ENCODE data around the gene RALGPS2. TPM values are rescaled to one million over a fixed set of nuclear protein-coding genes. Genes with fewer than 3 reads are reported as not detected.
A peak's percentile ranks its signal among the peaks of the same experiment; 100 is the strongest.
"Not testable (repeated sequence)": the region's sequence is repeated elsewhere in the genome, so short reads cannot be mapped to it uniquely, and the experiment has no call there.

The RALGPS2 gene
- total RNA-seq, 1 donor from 2014 or later: 64.8 TPM

DNA sequence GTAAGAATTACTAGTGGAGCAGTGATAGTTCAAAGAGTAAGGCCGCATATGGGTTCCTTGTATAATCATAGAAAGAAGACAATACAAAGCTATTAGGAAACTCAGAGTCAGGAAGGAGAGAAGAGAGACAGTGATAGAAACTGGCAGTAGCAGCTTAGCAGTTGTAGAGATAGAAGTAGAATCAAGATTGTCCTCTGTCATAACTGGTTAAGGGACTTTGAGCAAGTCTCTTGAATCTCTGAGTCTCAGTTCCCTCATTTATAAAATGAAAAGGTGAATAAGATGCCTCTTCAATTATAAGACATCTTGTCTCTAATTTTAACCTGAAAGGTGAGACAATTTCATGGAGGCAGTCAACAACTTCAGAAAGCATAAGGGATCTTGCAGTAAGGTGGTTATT, 6.5 kb upstream of the RALGPS2 start:
- FAIRE-seq: no peak
- no peak for DNase-seq (ENCODE audit: low spot score in 2 of 2)

DNA sequence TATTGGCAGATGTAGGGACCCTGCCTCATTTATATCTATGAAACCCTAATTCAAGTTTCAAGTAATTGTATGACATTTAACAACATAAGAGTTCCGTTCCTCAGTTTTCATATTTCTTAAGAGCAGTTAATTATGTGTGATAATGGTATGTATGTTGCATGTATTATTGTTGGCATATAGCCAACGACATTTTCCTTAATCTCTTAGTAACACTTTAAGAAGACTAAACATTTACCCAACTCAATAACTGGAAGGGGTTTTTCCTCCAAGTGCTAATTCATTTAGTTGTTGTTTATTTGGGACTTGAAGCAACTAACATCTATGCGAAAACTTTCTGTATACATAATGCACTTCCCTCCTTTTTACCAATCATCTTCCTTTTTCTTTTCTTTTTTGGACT, 1.5 kb upstream of the RALGPS2 start:
- DNase-seq (ENCODE audit: low spot score in 2 of 2) (no peak), FAIRE-seq (no peak)

DNA sequence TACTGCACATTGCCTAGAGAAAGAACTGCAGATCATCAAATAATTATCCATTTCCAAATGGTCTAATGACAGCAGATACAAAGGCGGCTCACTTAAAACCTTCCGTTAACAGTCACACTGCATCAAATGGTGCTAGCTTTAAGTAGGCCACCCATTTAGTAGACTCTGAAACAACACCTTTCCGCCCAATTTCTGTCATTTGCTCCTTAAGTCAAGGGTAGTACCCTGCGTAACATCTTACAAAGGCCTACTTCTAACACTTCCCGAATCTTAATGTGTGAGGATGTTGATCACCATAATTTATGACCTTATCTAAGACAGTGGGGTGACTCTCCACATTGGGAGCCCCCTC, 692 bp upstream of the RALGPS2 start:
- no peak for DNase-seq (ENCODE audit: low spot score in 2 of 2)
- FAIRE-seq: no peak

DNA sequence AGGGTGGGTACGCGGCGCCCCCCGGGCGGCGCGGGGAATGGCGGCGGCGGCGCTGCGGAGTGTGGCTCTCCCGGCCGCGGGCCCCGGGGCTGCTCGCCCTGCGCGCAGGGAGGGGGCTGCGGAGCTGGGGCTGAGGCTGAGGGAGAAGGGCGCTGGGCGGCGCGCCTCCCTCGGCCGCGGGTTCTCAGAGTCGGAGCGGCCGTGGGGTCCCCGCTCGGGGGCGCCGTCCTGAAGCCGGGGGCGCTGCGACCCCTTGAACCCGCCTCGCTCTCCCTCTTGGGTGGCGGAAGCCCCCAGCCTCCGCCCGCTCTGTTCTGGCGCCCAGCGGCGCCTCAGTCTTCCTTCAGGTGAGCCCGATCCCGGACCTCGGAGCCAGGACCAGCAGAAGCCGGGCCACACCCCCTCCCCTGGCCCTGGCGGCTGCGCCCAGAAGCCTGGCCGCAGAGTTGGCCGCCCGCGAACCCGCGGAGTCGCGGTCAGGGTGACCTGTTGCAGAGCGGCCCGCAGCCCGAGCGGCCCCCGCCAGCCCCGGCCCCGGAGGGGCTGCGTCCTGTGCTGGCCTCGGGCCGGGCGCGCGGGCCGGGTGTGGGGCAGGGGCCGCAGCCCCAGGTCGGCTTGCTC, 532 bp downstream of the RALGPS2 start:
- DNase-seq (ENCODE audit: low spot score in 2 of 2) (peak; percentile 28 to 32), FAIRE-seq (no peak)

DNA sequence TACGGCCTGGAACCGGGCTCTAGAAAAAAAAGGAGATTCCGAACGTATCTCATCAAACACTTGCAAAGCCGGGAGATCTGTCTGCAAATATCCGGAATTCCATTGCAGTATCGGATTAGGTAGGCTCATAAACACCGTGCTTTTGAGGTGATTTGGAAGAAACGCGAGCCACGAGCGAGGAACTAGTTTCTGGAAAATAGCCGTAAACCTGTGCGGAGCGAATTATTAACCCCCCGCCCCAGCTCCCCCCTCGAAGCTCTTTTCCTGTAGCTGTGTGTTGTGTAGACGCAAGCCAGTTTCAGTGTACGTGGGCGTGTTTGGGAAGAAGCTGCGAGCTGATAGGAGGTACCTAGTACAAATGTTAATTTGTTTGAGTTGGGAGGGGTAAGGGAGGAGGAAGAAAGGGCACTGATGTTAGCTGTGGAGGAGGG, 1.1 kb downstream of the RALGPS2 start:
- FAIRE-seq (no peak), DNase-seq (ENCODE audit: low spot score in 2 of 2) (peak; percentile 54 to 58)

DNA sequence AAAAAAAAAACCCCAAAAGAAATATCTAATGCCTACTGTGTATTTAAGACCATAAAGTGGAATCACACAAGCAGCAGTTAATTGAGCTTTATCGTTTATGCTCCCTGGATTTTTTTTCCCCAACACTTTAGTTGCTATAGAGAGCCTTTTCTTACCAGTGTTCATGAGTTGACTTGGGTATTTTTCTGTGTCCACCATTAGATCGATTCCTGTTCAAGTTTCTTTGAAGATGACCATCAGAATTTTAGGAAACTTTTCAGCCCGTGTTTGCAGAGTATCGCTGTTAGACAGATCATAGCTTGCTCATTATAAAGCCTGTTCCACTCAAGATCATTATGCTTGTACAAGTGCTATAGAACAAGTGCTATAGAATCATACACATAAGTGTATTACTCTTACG, 1.5 kb downstream of the RALGPS2 start:
- FAIRE-seq (no peak), DNase-seq (ENCODE audit: low spot score in 2 of 2) (no peak)

DNA sequence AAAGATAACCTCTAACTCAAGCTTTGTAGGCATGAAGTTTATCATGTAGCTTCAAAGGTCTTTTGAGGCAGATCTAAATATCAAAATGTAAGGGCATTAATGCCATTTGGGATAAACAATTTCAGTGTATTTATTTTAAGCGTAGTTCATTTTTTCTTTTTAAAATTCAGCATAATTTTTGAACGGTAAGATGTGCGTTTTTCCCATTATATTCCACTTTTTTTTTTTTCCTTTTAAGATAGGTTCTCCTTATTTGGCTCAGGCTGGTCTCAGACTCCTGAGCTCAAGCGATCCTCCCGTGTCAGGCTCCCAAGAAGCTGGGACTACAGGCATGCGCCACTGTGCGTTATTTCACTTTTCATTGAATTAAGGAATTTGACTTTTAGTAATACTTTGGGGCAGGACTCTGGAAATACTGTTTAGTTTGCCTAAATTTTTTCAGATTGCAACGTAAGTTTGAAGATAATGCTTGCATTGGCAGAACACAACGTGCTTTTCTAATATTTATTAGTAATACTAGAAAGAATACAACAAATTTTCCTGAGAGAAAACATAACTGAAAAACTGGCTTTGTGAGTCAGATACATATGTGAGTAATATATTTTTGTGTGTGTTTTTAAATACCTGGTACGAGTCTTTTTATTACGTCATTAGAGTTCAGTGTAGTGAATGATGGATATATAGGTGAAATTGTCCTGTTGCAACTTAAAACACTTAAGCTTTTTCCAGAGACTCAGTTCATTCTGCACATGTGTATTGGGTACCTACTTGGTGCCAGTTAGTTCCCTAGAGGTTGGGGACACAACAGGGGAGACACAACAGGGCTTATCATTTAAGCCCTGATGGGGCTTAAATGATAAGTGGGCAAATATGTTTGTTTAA, 2.2 kb downstream of the RALGPS2 start:
- DNase-seq (ENCODE audit: low spot score in 2 of 2): no peak
- no peak for FAIRE-seq

DNA sequence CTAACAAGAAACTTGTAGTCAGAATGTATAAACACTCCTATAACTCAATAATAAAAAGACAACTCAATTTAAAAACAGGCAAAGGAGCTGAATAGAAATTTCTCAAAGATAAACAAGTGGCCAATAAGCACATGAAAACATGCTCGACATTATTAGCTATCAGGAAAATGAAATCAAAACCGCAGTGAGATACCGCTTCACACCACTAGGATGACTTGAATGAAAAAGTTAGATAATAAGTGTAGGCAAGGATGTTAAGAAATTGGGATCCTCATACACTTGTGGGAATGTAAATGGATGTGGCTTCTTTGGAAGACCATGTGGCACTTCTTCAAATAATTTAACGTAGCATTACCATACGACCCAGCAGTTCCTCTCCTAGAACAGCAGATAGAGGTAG, 8.9 kb downstream of the RALGPS2 start:
- DNase-seq (ENCODE audit: low spot score in 2 of 2) (no peak), FAIRE-seq (no peak)

DNA sequence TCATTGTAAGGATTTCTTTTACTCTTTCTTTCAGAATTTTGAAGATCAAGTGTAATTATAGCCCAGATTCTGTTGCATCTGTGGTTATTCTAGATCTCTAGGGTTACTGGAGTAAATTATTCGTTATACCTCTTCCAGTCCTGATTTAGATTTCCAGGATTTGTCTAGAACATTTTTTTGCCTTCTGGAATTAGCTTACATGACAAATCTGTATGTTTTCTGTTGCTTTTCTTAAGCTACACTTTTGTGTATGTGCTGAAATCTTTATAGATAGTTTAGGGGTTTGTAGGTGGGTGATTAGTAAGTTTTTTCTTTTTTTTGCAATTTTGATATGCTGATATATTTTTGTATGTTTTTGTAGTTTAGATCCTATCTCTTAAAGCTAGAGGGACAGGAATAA, 13.7 kb downstream of the RALGPS2 start:
- DNase-seq (ENCODE audit: low spot score in 2 of 2) (no peak), FAIRE-seq (no peak)

DNA sequence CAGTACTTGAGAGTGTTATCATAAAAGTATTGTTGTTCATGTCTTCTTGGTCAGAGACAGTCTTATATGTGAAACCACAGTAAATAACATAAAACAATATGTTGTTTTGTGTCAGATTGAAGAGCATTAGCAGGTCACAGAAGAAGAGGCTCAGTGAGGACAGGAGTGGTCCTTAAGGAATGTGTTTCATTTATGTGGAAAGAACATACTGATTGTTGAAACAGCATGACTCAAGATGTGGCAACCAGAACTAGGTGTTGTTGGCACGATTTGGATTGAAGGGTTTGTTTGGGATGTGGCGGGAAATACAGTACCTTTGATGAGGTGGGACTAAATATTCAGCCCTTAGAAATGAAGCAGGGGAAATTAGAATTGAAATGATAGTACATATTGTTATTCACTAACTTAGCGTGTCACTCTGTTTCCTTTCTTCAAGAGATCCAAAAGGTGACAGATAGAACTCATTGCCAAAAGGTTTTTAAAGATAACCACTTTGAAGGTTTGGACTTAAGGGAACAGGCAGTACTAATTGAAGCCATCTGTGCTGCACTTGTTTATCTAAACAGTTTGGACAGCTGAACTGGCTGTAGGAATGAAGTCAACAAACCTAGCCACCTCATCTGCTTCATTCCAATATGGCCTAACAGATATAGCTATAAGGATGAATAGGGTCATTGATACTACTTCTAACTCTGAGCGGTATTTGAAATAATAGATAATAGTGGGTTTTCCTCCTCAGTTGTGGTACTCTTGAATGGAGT, 14.4 kb downstream of the RALGPS2 start:
- DNase-seq (ENCODE audit: low spot score in 2 of 2) (no peak), FAIRE-seq (no peak)

DNA sequence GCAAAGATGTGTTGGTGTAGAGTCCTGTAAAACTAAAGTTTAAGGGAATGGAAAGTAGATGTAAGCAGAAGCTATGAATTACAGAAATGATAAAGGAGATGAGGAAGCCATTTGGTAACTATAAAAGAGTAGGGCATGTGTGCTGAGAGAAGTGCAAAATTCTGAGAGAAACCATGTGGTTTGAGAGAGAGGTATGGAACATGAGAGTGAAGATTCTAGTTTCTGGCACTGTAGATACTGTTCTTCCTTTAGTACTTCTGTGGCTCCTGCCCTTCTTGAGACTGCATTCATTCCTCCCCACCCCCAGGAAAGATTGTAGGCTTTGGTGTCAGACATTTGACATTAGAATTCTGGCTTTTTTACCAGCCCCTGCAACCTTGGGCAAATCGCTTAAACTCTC, 15.4 kb downstream of the RALGPS2 start:
- FAIRE-seq (no peak), DNase-seq (ENCODE audit: low spot score in 2 of 2) (no peak)

DNA sequence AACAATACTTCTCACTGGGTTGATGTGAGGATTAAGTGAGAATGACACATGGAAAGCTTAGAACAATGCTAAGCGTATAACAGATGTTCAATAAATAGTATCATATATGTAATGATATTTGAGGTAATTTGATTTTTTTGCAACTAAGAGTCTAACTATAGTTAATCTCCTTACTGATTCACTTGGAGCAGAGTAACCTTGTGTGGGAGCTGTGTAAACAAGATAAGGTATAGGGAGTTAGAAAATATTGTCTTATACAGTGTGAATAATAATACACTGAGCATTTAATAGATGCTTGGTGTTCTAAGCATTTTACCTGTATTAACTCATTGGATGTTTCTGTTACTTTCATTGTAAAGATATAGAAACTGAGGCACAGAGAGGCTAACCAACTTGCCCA, 15.9 kb downstream of the RALGPS2 start:
- FAIRE-seq: no peak
- DNase-seq (ENCODE audit: low spot score in 2 of 2): no peak

DNA sequence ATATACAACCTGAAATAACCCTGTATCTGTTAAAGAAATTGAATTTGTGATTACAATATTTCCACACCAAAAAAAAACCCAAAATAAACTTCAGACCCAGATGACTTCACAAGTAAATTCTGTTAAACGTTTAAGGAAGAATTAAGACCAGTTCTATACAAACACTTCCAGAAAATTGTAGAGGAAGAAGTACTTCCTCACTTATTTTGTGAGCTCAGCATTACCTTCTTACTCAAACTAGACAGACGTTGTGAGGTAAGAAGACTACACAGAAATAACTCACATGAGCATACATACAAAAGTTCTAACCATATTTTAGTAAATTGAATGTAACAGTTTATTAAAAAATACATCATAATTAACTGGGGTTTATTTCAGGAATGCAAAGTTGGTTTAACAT, 18.8 kb downstream of the RALGPS2 start:
- FAIRE-seq (no peak), DNase-seq (ENCODE audit: low spot score in 2 of 2) (no peak)

DNA sequence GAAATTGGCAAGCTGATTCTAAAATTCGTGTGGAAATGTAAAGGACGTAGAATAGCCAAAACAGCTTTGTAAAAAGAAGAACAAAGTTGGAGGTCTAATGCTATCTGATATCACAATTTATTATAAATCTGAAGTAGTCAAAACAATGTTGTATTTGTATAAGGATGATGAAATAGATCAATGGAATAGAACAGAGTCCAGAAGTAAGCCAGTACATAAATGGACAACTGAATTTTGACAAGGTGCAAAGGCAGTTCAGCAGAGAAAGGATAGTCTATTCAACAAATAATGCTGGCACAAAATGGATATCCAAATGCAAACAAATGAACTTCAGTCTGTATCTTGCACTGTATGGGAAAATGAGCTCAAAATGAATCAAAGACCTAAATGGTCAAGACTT, 20.2 kb downstream of the RALGPS2 start:
- no peak for FAIRE-seq
- no peak for DNase-seq (ENCODE audit: low spot score in 2 of 2)

DNA sequence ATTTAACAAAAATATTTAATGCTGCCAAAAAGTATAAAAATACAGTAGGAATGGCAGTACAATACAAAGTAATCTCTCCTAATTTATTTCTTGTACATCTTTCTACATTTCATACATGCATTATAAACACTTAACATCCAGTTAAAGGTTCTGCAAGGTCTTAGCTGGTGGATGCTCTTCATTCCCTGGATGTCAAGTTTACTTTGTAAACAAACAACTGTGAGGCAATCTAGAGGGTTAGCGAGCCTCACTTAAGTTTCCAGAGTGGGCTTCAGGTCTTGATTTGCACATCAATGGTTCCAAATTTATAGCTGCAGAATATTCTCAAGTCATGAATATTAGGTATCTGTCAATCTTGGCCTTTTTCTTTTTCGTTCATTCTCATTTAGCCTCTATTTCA, 21.3 kb downstream of the RALGPS2 start:
- DNase-seq (ENCODE audit: low spot score in 2 of 2): no peak
- no peak for FAIRE-seq

DNA sequence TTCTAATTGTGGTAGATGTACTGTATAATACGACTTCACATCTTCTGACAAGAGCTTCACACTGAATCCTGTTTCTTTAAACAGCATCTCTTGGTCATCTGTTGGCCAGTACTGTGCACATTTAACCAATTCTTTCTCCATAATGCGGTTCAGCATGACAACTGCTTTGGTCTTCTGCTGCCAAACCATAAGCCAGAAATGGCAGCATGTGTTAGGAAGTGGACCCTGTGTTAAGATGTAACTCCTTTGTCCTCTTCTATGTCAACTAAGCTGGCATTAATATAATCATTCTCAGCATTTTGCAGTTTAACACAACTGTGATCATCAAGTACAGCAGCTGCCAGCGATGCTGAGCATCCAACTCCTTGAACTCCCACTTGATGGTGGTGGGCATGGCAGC, 22.3 kb downstream of the RALGPS2 start:
- not testable (repeated sequence) for DNase-seq (ENCODE audit: low spot score in 2 of 2); FAIRE-seq

DNA sequence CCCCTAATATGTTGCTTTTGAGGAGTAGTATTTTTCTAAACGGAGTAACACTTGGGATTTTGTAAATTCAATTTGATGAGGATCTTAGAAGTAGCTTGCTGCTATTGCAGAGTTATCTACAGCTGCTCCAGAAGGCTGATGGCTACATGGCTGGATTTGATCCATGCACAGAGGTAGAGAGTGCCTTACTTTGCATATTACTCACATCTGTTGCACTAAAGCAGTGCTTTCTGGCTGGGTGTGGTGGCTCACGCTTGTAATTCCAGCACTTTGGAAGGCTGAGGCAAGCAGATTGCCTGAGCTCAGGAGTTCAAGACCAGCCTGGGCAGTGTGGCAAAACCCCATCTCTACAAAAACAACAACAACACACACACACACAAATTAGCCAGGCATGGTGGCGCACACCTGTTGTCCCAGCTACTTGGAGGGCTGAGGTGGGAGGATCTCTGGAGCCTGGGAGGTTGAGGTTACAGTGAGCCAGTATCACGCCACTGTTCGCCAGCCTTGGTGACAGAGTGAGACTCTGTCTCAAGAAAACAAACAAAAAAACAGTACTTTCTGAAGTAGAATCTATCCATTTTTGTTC, 24.6 kb downstream of the RALGPS2 start:
- DNase-seq (ENCODE audit: low spot score in 2 of 2): no peak
- FAIRE-seq: no peak

DNA sequence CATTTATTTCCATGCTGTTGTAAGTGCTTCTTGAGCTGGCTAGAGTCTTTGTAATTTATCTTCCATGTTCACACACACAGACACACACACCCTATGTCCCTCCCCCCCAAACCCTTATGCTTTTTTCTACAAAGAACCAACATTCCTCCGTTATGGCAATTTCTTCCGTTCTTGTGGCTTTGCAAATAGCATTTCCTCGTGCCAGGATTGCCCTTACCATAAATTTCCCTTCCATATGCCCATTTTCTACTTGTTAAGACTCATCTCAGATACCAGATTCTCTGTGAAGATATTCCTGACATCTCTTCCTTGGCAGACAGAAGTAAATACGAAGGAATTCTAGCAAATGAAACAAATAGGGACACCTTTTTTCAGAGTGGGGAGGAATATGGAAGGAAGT, 26.0 kb downstream of the RALGPS2 start:
- FAIRE-seq (no peak), DNase-seq (ENCODE audit: low spot score in 2 of 2) (no peak)

DNA sequence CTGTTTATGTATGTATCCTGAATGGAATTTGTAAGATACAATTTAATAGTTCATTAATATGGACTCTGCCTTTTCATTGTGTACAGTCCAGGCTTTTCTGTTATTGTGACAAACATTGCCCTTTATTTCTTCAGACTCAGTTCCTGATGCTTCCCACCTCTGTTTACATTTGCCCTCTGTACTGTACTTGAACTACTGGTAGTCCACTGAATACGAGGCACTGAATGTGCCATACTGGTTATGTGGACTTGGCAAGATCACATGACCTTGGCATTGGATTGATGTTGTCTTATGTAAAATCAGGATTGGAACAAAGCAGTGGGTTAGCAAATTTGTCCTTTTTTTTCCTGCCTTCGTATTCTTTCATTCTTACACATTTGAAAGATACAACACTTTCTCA, 27.8 kb downstream of the RALGPS2 start:
- no peak for FAIRE-seq
- no peak for DNase-seq (ENCODE audit: low spot score in 2 of 2)

DNA sequence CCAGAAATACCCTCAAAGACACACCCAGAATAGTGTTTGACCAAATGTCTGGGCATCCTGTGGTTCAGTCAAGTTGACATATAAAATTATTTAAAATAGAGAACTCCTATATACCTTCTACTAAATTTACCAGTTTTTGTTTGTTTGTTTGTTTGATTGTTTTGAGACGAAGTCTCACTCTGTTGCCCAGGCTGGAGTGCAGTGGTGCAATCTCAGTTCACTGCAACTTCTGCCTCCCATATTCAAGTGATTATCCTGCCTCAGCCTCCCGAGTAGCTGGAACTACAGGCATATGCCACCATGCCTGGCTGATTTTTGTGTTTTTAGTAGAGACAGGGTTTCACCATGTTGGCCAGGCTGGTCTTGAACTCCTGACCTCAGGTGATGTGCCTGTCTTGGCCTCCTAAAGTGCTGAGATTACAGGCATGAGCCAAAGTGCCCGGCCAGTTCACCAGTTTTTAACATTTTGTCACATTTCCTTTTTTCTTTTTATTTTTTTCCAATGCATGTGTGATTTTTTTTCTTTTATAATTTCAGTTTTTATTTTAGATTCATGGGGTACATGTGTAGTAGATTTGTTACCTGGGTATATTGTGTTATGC, 29.7 kb downstream of the RALGPS2 start:
- not testable (repeated sequence) for DNase-seq (ENCODE audit: low spot score in 2 of 2); FAIRE-seq

DNA sequence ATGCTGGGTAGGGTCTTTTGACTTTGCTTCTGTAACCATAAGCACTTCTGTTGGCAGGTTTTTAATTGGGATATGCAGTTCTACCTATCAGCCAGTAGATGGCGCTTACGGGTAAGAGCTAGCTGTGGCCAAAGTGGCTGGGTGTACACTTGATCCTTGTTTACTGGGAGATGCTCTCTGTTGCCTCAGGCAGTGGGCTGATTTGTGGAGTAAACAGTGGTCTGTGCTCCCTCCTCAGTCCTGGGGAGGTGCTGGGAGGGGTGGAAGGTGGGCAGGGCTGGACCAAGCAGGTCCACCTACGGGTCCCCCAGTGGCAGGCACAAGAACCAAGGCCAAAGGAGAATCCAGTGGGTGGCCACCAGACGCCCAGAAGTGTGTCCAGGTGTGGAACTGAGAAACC, 43.4 kb downstream of the RALGPS2 start:
- DNase-seq (ENCODE audit: low spot score in 2 of 2) (no peak), FAIRE-seq (no peak)

All from frontal cortex (tissue), 4 donors.